HG03521 (cell line): ENCODE results near the gene CDK14.

ENCODE experiments used
- ATAC-seq: cut with Tn5 transposase; IDR thresholded peaks from one replicate; pipeline ENCODE4 v1.9.1; 2021; ENCODE audit warnings: mild to moderate bottlenecking, moderate library complexity; ENCODE audit not compliant: unreplicated experiment

Gene CDK14

GRCh38 chr7:90834771-90835170 is 238.7 kb downstream of the CDK14 start:
- no peak for ATAC-seq

DNA sequence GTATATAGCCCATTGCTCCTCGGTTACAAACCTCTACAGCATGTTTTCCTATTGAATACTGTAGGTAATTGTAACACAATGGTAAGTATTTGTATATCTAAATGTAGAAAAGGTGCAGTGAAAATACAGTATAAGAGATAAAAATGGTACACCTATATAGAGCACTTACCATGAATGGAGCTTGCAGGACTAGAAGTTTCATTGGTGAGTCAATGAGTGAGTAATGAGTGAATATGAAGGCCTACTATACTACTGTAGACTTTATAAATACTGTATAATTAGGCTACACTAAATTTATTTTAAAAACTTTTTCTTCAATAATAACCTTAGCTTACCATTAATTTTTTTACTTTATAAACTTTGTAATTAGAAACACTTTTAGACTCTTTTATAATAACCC is 239.7 kb downstream of the CDK14 start:
- ATAC-seq: no peak

- ATAC-seq: no peak
Observed at GRCh38 chr7:90836937-90837336, 240.8 kb downstream of the CDK14 start.

GRCh38 chr7:90838799-90839198 is 242.7 kb downstream of the CDK14 start:
- no peak for ATAC-seq

DNA sequence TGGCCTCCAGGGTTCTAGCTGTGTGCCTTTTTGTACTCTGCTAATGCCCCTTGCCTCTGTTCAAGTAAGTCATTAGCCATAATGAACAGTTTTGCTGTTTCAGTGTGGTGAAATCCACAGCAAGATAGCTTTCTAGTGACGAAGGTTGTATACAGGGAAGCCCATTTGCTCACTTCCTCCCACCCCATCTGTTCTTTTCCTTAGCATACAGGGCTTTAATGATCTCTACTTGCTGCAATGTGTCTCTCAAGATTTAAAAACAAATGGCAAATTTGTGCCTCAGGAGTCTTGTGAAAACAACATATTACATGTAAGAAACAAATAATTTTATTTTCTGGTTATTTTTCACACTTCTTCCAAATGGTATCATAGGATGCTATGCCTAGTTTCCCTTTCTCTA is 243.2 kb downstream of the CDK14 start:
- ATAC-seq: no peak

DNA sequence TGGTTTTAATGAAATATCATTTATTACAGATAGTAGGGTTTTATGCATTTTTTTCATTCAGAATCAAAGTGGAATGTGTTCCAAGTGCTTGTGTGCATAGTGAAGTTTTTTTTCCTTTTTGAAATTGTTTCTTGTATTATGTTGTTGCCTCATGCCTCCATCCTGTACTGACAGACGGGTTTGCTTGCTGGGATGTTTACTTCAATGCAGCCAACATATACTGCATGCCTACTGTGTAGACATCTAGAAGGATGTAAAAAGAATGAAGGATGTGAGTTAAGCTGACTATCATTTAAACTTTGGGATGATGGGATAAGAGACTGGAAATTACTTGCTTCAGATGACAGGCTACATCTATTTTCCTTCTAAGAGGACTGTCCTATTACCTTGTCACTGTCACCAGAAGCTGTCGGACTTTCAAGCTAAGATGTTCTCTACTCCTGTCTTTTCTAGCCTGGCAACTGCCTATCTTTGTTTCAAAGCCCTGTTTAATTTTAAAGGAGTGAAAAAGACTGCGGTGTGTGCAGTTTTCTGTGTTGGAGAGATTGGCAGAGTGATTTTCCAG is 243.7 kb downstream of the CDK14 start:
- no peak for ATAC-seq

DNA sequence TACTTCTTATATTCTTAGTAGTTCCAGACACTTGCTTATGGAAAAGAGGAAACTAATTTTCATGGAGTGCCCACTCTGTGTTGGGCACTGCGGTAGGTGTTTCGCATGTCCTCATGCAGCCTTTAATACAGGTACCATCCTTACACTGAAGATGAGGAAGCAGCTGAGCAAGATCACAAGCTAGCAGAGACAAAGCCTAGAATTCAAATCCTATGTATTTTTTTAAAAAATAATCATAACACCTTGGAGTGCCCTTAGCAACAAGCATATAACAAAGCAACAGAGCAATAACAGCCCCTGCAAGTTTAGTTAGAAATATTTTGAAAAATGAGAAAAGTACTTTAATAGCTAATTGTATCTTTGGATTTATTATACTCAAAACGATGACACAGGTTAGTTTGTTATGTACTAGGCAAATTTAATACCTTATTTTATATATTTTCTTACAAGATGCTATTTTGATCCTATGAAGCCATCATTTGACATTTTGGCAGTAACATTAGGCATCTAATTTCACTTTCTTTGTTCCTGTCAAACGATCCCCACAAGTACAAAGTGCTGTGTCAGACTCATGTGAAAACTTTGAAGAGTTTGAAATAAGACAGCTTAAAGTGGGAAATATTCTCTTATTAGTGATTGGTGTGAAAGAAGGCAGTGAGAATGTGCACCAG is 245.8 kb downstream of the CDK14 start:
- ATAC-seq: no peak

DNA sequence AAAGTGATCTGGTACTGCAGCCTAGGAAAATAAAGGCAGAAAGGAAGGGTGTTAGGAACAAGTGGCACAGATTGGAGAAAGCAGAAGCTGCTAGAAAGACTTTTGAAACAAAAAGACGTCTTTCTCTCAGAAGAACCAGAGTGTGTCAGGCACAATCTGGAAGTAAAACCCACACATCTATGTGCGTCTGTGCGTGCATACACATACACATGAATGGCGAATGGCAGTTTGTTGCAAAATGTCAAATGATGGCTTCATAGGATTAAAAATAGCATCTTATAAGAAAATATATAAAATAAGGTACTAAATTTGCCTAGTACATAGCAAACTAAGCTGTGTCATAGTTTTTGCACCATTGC is 246.3 kb downstream of the CDK14 start:
- ATAC-seq: no peak

- no peak for ATAC-seq
Observed at GRCh38 chr7:90843472-90843871, 247.4 kb downstream of the CDK14 start.

- no peak for ATAC-seq
Observed at GRCh38 chr7:90844421-90844820, 248.3 kb downstream of the CDK14 start.

DNA sequence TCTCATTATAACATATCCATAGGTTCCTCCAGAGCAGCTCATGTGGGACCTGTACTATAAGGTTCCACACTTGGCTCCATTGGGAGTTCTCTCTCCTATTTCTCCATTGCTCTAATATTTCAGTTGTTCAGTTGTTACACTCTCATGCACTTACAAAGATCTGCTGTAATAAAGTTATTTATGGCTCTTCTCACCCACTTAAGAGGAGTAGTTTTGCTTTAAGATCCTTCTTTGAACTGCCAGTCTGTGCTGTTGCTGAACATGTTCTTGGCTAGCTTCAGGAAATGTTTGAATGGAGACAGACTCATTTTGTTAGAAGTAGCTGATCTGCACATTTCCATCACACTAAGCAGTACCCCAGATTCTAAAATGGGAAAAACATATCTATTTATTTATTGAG is 250.1 kb downstream of the CDK14 start:
- ATAC-seq: no peak

DNA sequence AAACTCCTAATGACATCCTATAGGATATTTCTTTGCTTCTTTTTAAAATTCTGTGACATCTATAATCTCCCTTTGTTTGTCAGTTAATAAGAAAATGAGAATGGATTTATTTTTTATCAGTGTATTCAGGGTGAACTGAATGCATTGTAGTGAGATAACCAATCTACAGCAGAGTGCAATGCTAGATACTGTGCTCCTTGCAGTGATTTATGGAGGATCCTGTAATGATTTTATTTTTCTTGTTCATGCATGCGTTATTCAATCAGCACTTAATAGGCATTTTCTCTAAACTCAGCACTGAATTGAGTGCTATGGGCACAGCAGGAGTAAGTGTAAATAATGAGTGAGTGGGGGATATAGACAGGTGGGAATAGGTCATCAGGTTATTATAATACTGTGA is 253.9 kb downstream of the CDK14 start:
- ATAC-seq: no peak

DNA sequence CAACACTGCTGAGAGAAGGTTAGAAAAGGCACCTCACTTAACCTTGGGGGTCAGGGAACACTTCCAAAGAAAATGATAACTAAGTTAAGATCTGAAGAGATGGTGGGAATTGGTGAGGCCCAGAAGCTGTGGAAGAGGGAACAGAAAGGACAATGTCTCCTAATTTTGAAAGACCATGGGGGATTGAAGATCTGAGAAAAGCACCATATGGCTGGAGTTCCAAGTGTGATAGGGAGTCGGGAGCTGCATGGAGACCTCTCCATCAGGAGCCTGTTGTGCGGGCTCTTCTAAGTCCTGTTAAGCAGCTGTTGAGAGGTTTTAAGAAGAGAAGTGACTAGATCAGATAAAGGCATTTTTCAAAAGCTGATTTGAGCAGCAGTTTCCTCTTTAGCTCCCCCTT is 254.3 kb downstream of the CDK14 start:
- ATAC-seq: no peak

DNA sequence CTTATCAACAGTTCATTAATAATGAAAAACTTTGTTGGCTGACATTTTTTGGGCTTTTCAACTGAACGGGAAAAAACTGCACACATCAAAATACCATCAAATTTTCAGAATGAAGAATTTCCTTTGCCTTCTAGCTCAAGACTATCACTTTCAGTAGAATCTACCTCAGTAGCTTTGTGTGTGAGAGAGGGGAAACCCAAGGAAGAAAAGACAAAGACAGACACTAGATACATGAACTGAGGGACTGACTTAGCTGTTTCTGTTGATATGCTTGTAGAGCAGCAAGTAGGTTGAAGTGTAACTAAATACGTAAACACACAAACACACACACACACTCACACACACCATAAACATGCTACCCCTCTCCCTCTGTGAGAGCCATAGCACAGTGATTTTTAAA is 257.1 kb downstream of the CDK14 start:
- ATAC-seq: no peak

- ATAC-seq: no peak
Observed at GRCh38 chr7:90856351-90857070, 260.4 kb downstream of the CDK14 start.

DNA sequence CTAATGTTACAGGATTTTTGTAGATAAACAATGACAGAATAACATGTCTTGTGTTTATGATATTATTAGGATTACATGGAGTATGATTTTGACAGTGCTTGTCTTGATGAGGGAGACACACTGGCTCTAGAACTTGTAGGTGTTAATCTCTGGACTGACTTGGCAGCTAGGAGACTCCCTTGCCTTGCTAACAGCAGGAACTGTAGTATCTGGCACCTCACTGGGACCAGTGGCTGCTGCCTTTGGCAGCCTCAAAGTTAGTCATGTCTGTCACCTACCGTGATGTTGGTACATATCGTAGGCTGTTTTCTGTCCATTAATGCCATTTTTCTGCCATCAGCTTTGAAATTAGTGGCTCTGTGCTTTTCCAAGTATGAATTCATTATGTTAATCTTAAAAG is 261.5 kb downstream of the CDK14 start:
- no peak for ATAC-seq

DNA sequence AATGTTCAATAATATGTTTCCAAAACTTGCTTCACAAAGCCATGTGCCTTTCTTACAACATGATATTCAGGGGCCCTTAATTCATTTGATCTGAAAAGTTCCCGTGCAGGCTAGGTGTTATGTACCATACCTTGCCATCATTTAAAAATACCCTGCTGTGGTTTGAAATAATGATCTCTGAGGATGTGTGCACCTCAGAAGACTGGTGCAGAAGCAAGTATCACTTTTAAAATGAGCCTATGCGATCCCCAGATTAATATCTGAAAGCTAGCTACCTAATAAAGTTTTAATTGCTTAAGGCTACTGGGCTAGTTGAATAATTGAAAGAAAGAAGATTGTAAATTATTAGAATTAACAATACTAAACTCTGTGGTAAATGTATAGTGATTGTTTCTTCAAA is 262.4 kb downstream of the CDK14 start:
- no peak for ATAC-seq

DNA sequence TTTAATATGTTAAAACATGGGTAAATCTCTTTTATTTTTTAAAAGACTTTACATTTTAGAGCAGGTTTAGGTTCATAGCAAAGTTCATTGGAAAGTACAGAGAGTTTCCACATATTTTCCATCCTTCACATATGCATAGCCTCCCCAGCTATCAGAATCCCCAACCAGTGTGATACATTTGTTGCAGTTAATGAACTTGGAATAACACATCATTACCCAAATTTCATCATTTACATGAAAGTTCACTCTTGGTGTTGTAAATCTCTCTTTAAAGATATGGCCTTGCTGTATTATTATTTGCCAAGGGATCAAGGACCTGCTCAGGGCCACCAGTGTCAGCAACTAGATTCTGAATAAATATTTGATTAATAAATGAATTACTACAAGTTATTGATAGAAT is 263.4 kb downstream of the CDK14 start:
- no peak for ATAC-seq

- no peak for ATAC-seq
Observed at GRCh38 chr7:90864088-90864487, 268.0 kb downstream of the CDK14 start.

- no peak for ATAC-seq
Observed at GRCh38 chr7:90869335-90869734, 273.2 kb downstream of the CDK14 start.

DNA sequence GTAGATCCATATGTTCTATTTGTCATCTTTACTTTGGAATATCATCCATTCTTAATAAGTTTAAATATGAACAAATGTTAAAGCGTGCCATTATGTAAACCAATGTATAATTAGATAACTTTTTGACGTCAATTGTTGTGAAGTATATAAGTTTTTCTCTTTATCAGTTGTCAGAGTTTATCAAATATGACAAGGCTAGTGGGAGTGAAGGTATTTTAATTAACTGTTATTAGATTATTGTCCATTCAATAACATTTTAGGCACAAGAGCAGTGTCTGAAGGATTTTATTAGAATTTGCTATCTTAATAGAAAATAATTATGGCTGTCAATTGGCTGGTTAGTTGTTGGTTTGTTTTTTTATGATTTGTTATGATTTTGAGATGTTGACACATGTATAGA is 280.6 kb downstream of the CDK14 start:
- no peak for ATAC-seq

DNA sequence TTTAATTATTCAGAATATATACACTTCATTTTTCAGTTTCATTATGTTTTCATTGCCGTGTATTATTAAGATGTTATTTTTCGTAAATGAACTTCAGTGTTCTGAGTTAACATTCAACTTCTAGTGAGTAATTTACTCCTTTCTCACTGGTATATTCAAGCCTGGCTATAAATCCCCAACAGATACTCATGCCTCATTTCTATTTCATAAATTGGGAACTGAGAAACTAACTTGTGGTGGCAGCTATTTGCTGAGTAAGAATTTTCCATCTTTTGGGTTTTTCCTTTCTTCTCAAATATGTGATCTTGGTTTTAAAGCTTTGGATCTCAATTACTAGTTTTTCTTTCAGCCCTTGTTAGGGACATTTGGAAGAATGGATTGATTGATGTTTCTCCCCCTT is 281.1 kb downstream of the CDK14 start:
- no peak for ATAC-seq

DNA sequence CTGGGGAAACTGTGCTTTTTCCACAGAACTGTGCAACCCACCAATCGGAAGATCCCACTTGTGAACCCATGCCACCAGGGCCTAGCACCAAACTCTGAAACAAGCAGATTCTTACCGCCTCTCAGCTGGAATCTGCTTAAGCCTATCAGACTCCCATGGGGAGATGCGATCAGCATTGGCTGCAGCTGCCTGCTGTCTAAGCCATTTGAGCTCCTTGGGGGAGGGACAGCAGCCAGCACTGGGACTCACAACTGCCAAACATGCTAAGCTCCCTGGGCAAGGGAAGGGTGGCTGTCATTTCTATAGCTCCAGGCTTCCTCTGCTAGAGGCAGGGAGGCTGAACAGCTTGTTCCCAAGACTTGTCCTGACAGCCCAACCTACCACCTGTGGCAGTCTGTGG is 283.8 kb downstream of the CDK14 start:
- no peak for ATAC-seq
